ENCODE measurements around the gene PGS1.

PGS1 gene

DNA sequence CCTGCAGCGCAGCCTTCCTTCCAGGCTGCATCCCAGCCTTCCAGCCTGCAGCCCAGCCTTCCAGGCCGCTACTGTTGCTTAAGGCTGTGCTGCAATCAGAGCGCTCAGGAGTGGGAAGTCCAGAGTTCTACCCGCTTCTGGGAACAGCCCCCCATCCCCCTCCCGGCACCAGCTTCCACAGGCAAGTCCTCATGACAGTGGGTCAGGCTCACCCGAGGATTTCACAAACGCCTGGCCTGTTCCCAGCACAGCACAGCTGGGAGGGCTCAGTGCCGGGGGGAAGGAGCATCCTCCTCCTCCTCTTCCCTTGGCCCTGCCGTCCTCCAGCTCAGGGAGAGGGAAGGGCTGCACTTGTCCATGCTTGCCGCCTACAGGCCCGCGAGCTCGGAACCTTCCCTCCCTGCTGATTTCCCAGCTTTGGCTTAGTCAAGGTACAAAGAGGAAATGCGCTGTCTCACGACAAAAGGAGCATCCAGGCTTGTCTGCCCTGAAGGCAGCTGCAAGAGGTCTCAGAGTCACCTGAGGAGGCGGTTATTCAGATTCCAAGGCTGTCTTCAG lies 26.9 kb upstream of the PGS1 start:
- Histone ChIP-seq H4K5ac (ENCODE audit: low read length) (no peak overlapping the region), H3K18ac (ENCODE audit: low read length) (peak overlapping the region; percentile 66), H2BK15ac (replicated peaks; ENCODE audit: low read depth) (no peak overlapping the region), H3K4me3 (ENCODE audit: low read length) (no peak overlapping the region), H4K8ac (ENCODE audit: low read depth, low read length) (no peak overlapping the region), H2AK5ac (ENCODE audit: low read length) (no peak overlapping the region), H3K27me3 (ENCODE audit: insufficient read depth, low read length, poor library complexity) (no peaks in the 10 kb centered on the region), H3K4ac (ENCODE audit: low read depth, low read length) (no peak overlapping the region), H3K4me1 (ENCODE audit: control insufficient read depth, low read depth, low read length) (peaks cover 19% of the 10 kb centered on the region), H3K4me2 (ENCODE audit: low read length) (peak overlapping the region; percentile 4), H3K79me2 (ENCODE audit: control insufficient read depth, insufficient read depth, low read length) (peaks cover 7% of the 10 kb centered on the region), H2BK5ac (ENCODE audit: low read length) (peak overlapping the region; percentile 84), H3K27ac (ENCODE audit: low read depth, low read length) (peak overlapping the region; percentile 88), H3K9ac (ENCODE audit: low read length) (peak overlapping the region; percentile 43), H3K36me3 (ENCODE audit: control insufficient read depth, insufficient read depth, low read length) (no peaks in the 10 kb centered on the region), H3K56ac (ENCODE audit: low read length) (peak overlapping the region; percentile 80), H2BK120ac (ENCODE audit: low read depth, low read length) (no peak overlapping the region), H3K23ac (ENCODE audit: low read length) (peak overlapping the region; percentile 26), H3K79me1 (ENCODE audit: low read length) (peaks cover 6% of the 10 kb centered on the region)
- no CpG with 5 or more reads among the region's 16 CpGs for WGBS (ENCODE audit: extremely low coverage, insufficient coverage, low lambda C conversion rate)
- DNase-seq = peak; percentile 98

DNA sequence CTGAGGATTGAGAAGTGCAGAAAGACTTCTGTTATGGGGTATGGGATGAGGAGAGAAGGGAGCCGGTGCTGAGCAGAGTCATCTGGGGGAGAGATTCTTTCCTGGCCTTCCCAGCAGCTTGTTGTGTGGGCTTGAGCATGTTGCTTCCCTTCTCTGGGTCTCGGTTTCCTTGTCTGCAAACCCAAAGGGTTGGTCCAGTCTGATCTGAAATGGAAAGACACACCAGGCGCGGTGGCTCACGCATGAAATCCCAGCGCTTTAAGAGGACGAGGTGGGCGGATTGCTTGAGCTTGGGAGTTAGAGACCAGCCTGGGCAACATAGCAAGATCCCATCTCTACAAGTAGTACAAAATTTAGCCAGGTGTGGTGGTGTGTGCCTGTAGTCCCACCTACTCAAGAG lies 24.6 kb upstream of the PGS1 start:
- Histone ChIP-seq H2BK120ac (ENCODE audit: low read depth, low read length) (peak overlapping the region; percentile 76), H3K27me3 (ENCODE audit: insufficient read depth, low read length, poor library complexity) (no peaks in the 10 kb centered on the region), H3K23ac (ENCODE audit: low read length) (no peak overlapping the region), H3K4me3 (ENCODE audit: low read length) (no peak overlapping the region), H3K79me1 (ENCODE audit: low read length) (peaks cover 9% of the 10 kb centered on the region), H3K36me3 (ENCODE audit: control insufficient read depth, insufficient read depth, low read length) (peaks cover 11% of the 10 kb centered on the region), H3K9ac (ENCODE audit: low read length) (peak overlapping the region; percentile 69), H4K8ac (ENCODE audit: low read depth, low read length) (no peak overlapping the region), H3K27ac (ENCODE audit: low read depth, low read length) (peak overlapping the region; percentile 98), H2AK5ac (ENCODE audit: low read length) (peak overlapping the region; percentile 55), H4K5ac (ENCODE audit: low read length) (no peak overlapping the region), H3K79me2 (ENCODE audit: control insufficient read depth, insufficient read depth, low read length) (peaks cover 28% of the 10 kb centered on the region), H2BK15ac (replicated peaks; ENCODE audit: low read depth) (no peak overlapping the region), H3K18ac (ENCODE audit: low read length) (peak overlapping the region; percentile 81), H3K56ac (ENCODE audit: low read length) (peak overlapping the region; percentile 92), H2BK5ac (ENCODE audit: low read length) (peak overlapping the region; percentile 97), H3K4ac (ENCODE audit: low read depth, low read length) (peak overlapping the region; percentile 88), H3K4me2 (ENCODE audit: low read length) (no peak overlapping the region), H3K4me1 (ENCODE audit: control insufficient read depth, low read depth, low read length) (peaks cover 25% of the 10 kb centered on the region)
- no peak for DNase-seq
- WGBS (ENCODE audit: extremely low coverage, insufficient coverage, low lambda C conversion rate) = no CpG with 5 or more reads among the region's 8 CpGs

- no peak for DNase-seq
- Histone ChIP-seq H2BK15ac (replicated peaks; ENCODE audit: low read depth) (no peak overlapping the region), H3K27me3 (ENCODE audit: insufficient read depth, low read length, poor library complexity) (no peaks in the 10 kb centered on the region), H3K56ac (ENCODE audit: low read length) (peak overlapping the region; percentile 6), H3K4me2 (ENCODE audit: low read length) (no peak overlapping the region), H3K79me1 (ENCODE audit: low read length) (peaks cover 9% of the 10 kb centered on the region), H3K4me1 (ENCODE audit: control insufficient read depth, low read depth, low read length) (peaks cover 25% of the 10 kb centered on the region), H2AK5ac (ENCODE audit: low read length) (no peak overlapping the region), H2BK5ac (ENCODE audit: low read length) (no peak overlapping the region), H3K4me3 (ENCODE audit: low read length) (no peak overlapping the region), H3K79me2 (ENCODE audit: control insufficient read depth, insufficient read depth, low read length) (peaks cover 37% of the 10 kb centered on the region), H3K23ac (ENCODE audit: low read length) (no peak overlapping the region), H4K8ac (ENCODE audit: low read depth, low read length) (no peak overlapping the region), H3K18ac (ENCODE audit: low read length) (peak overlapping the region; percentile 53), H4K5ac (ENCODE audit: low read length) (no peak overlapping the region), H3K9ac (ENCODE audit: low read length) (no peak overlapping the region), H3K27ac (ENCODE audit: low read depth, low read length) (no peak overlapping the region), H2BK120ac (ENCODE audit: low read depth, low read length) (no peak overlapping the region), H3K36me3 (ENCODE audit: control insufficient read depth, insufficient read depth, low read length) (peaks cover 11% of the 10 kb centered on the region), H3K4ac (ENCODE audit: low read depth, low read length) (no peak overlapping the region)
- no CpG with 5 or more reads among the region's 9 CpGs for WGBS (ENCODE audit: extremely low coverage, insufficient coverage, low lambda C conversion rate)
These were observed 23.3 kb upstream of the PGS1 start for GRCh38 chr17:78355045-78355641.

- DNase-seq = no peak
- Histone ChIP-seq H3K4ac (ENCODE audit: low read depth, low read length) (no peak overlapping the region), H3K56ac (ENCODE audit: low read length) (peak overlapping the region; percentile 76), H3K79me2 (ENCODE audit: control insufficient read depth, insufficient read depth, low read length) (peaks cover 37% of the 10 kb centered on the region), H3K18ac (ENCODE audit: low read length) (peak overlapping the region; percentile 53), H3K27me3 (ENCODE audit: insufficient read depth, low read length, poor library complexity) (no peaks in the 10 kb centered on the region), H3K23ac (ENCODE audit: low read length) (no peak overlapping the region), H4K5ac (ENCODE audit: low read length) (no peak overlapping the region), H3K4me2 (ENCODE audit: low read length) (peak overlapping the region; percentile 1), H3K27ac (ENCODE audit: low read depth, low read length) (peak overlapping the region; percentile 69), H3K36me3 (ENCODE audit: control insufficient read depth, insufficient read depth, low read length) (peaks cover 11% of the 10 kb centered on the region), H3K79me1 (ENCODE audit: low read length) (peaks cover 9% of the 10 kb centered on the region), H3K9ac (ENCODE audit: low read length) (peak overlapping the region; percentile 3), H2BK5ac (ENCODE audit: low read length) (no peak overlapping the region), H2AK5ac (ENCODE audit: low read length) (no peak overlapping the region), H4K8ac (ENCODE audit: low read depth, low read length) (no peak overlapping the region), H2BK15ac (replicated peaks; ENCODE audit: low read depth) (no peak overlapping the region), H3K4me1 (ENCODE audit: control insufficient read depth, low read depth, low read length) (peaks cover 25% of the 10 kb centered on the region), H2BK120ac (ENCODE audit: low read depth, low read length) (no peak overlapping the region), H3K4me3 (ENCODE audit: low read length) (no peak overlapping the region)
- no CpG with 5 or more reads among the region's 3 CpGs for WGBS (ENCODE audit: extremely low coverage, insufficient coverage, low lambda C conversion rate)
These were observed 22.7 kb upstream of the PGS1 start for GRCh38 chr17:78355701-78356100.

DNA sequence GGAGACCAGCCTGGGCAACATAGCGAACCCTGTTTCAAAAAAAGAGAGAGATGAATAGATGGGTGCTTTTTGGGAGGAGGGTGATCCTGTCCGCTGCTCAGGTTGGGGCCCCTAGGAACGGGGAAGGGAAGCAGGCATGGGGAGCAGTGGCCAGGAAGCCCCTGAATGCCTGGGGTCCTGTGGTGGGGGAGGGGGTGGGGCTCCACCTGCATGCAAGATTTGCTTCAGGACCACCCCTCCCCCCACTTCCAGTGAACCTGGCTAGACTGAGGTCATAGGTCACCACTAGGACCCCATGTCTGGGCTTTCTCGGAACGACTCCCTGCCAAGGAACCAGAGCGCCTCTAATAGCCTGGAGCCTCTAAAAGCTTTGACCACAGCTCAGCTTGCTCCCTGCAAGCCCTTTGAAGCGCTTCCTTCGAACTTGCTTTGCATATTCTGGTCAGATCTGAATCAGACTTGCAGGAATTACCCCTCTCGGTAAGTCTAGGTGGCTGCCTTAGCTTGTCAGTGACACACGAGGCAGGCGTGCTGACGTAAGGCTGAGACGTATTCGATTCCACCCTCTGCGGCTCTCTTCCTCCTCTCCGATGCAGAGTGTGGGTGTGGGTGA lies 22.2 kb upstream of the PGS1 start:
- Histone ChIP-seq H2BK15ac (replicated peaks; ENCODE audit: low read depth) (no peak overlapping the region), H3K79me1 (ENCODE audit: low read length) (peaks cover 9% of the 10 kb centered on the region), H3K4me1 (ENCODE audit: control insufficient read depth, low read depth, low read length) (peaks cover 25% of the 10 kb centered on the region), H3K23ac (ENCODE audit: low read length) (no peak overlapping the region), H3K56ac (ENCODE audit: low read length) (peak overlapping the region; percentile 76), H3K36me3 (ENCODE audit: control insufficient read depth, insufficient read depth, low read length) (peaks cover 11% of the 10 kb centered on the region), H3K4me2 (ENCODE audit: low read length) (peak overlapping the region; percentile 32), H2AK5ac (ENCODE audit: low read length) (no peak overlapping the region), H3K27ac (ENCODE audit: low read depth, low read length) (peak overlapping the region; percentile 69), H3K79me2 (ENCODE audit: control insufficient read depth, insufficient read depth, low read length) (peaks cover 37% of the 10 kb centered on the region), H3K4me3 (ENCODE audit: low read length) (no peak overlapping the region), H3K9ac (ENCODE audit: low read length) (peak overlapping the region; percentile 47), H4K5ac (ENCODE audit: low read length) (no peak overlapping the region), H3K27me3 (ENCODE audit: insufficient read depth, low read length, poor library complexity) (no peaks in the 10 kb centered on the region), H2BK120ac (ENCODE audit: low read depth, low read length) (no peak overlapping the region), H2BK5ac (ENCODE audit: low read length) (no peak overlapping the region), H3K4ac (ENCODE audit: low read depth, low read length) (no peak overlapping the region), H3K18ac (ENCODE audit: low read length) (peak overlapping the region; percentile 53), H4K8ac (ENCODE audit: low read depth, low read length) (no peak overlapping the region)
- DNase-seq = peak; percentile 97
- no CpG with 5 or more reads among the region's 16 CpGs for WGBS (ENCODE audit: extremely low coverage, insufficient coverage, low lambda C conversion rate)
